Measurements from ENCODE around the gene EEF1AKMT3.

EEF1AKMT3 gene

GRCh38 chr12:57764662-57765002 lies 7.8 kb upstream of the EEF1AKMT3 start:
- no peak for TF ChIP-seq CTCF (IDR thresholded peaks at IDR 0.05)
- H3K36me3 ChIP-seq (ENCODE audit: control insufficient read depth, insufficient read depth, low read length): no peaks in the 10 kb centered on the region
- H3K27ac ChIP-seq: no peak overlapping the region
- H2AFZ ChIP-seq: peak overlapping the region; percentile 91
- peak overlapping the region; percentile 68 for H3K4me2 ChIP-seq (ENCODE audit: low read length)
- H3K4me1 ChIP-seq: peaks cover 9% of the 10 kb centered on the region
- H3K79me2 ChIP-seq: no peaks in the 10 kb centered on the region
- no peak overlapping the region for H3K9ac ChIP-seq
- peak overlapping the region; percentile 42 for H3K4me3 ChIP-seq (ENCODE audit: low read depth, low read length)
- no peaks in the 10 kb centered on the region for H3K27me3 ChIP-seq (ENCODE audit: control insufficient read depth, insufficient read depth, low read length)
- no peaks in the 10 kb centered on the region for H3K9me3 ChIP-seq (ENCODE audit: control insufficient read depth, low read length)

- peak overlapping the region; percentile 42 for H3K4me3 ChIP-seq (ENCODE audit: low read depth, low read length)
- H3K36me3 ChIP-seq (ENCODE audit: control insufficient read depth, insufficient read depth, low read length): no peaks in the 10 kb centered on the region
- no peak overlapping the region for H3K27ac ChIP-seq
- peak; percentile 24 for TF ChIP-seq CTCF (IDR thresholded peaks at IDR 0.05)
- H3K4me1 ChIP-seq: peaks cover 9% of the 10 kb centered on the region
- no peaks in the 10 kb centered on the region for H3K9me3 ChIP-seq (ENCODE audit: control insufficient read depth, low read length)
- H3K4me2 ChIP-seq (ENCODE audit: low read length): peak overlapping the region; percentile 68
- H3K27me3 ChIP-seq (ENCODE audit: control insufficient read depth, insufficient read depth, low read length): no peaks in the 10 kb centered on the region
- peak overlapping the region; percentile 91 for H2AFZ ChIP-seq
- no peak overlapping the region for H3K9ac ChIP-seq
- H3K79me2 ChIP-seq: no peaks in the 10 kb centered on the region
Measured at GRCh38 chr12:57765003-57765697, 7.3 kb upstream of the EEF1AKMT3 start.

- H3K27ac ChIP-seq: no peak overlapping the region
Measured at GRCh38 chr12:57765698-57766463, 6.5 kb upstream of the EEF1AKMT3 start.

GRCh38 chr12:57766464-57767304 lies 5.7 kb upstream of the EEF1AKMT3 start, which contains the start of gene CYP27B1:
Gene CYP27B1, minus strand, starts transcription at chr12:57767078. Its CDS starts 37 bp downstream, at chr12:57767041.
- H3K79me2 ChIP-seq: no peaks in the 10 kb centered on the region
- no peak within 1 kb of the TSS for H3K27ac ChIP-seq
- no peaks in the 10 kb centered on the region for H3K27me3 ChIP-seq (ENCODE audit: control insufficient read depth, insufficient read depth, low read length)
- H3K4me2 ChIP-seq (ENCODE audit: low read length): peak within 1 kb of the TSS; percentile 68
- no peak within 1 kb of the TSS for H3K9ac ChIP-seq
- no peaks in the 10 kb centered on the region for H3K36me3 ChIP-seq (ENCODE audit: control insufficient read depth, insufficient read depth, low read length)
- H3K4me3 ChIP-seq (ENCODE audit: low read depth, low read length): peak within 1 kb of the TSS; percentile 42
- no peak for TF ChIP-seq CTCF (IDR thresholded peaks at IDR 0.05)
- no peaks in the 10 kb centered on the region for H3K9me3 ChIP-seq (ENCODE audit: control insufficient read depth, low read length)
- H3K4me1 ChIP-seq: peaks cover 16% of the 10 kb centered on the region
- peak within 1 kb of the TSS; percentile 91 for H2AFZ ChIP-seq

More at GRCh38 chr12:57765698-57766463, 6.5 kb upstream of the EEF1AKMT3 start:
- Histone ChIP-seq H2AFZ (peak overlapping the region; percentile 91), H3K4me1 (peaks cover 15% of the 10 kb centered on the region), H3K79me2 (no peaks in the 10 kb centered on the region), H3K36me3 (ENCODE audit: control insufficient read depth, insufficient read depth, low read length) (no peaks in the 10 kb centered on the region), H3K9ac (no peak overlapping the region), H3K9me3 (ENCODE audit: control insufficient read depth, low read length) (no peaks in the 10 kb centered on the region), H3K4me2 (ENCODE audit: low read length) (peak overlapping the region; percentile 68), H3K4me3 (ENCODE audit: low read depth, low read length) (peak overlapping the region; percentile 42), H3K27me3 (ENCODE audit: control insufficient read depth, insufficient read depth, low read length) (no peaks in the 10 kb centered on the region)
- no peak for TF ChIP-seq CTCF (IDR thresholded peaks at IDR 0.05)

Data from parathyroid adenoma (tissue), 2 donors.